NOMO-1 treated with dmso at 0.1 percent for 144 hours (cell line): ENCODE results near the gene SLC27A5.
"Not testable (repeated sequence)": the region's sequence is repeated elsewhere in the genome, so short reads cannot be mapped to it uniquely, and the experiment has no call there.

ENCODE experiments used
- DNase-seq: peaks from one replicate; lab custom pipeline; 2025; ENCODE audit not compliant: unreplicated experiment; lab: John Stamatoyannopoulos, UW

Gene SLC27A5

DNA sequence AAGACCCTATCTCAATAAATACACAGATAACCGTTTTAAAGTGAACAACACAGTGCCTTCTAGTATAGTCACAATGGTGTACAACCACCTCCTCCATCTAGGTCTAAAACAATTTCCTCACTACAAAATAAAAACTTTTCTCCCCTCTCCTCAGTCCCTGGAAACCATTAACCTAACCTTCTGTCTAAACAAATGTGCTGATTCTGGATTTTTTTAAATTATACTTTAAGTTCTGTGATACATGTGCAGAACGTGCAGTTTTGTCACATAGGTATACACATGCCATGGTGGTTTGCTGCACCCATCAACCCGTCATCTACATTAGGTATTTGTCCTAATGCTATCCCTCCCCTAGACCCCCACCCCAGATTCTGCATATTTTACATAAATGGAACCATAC lies 17.6 kb upstream of the SLC27A5 start:
- no peak for DNase-seq

DNA sequence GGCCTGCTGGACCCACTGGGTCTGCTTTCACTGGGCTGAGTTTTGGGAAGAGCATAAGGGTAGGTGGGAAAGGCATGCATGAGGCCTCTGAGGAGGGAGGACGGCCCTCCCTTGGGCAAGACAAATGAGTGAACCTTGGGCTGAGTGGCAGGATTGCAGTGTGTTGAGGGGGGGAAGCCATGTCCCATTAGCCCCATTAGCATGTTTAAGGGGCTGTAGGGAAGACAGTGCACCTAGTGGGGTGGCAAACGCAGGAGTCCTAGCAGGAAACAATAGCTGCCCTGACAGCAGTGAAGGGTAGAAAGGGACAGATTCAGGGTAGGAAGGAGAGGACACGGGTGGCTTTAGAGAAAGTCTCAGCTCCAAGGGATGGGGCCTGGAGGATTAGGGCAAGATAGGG lies 10.9 kb upstream of the SLC27A5 start:
- no peak for DNase-seq

DNA sequence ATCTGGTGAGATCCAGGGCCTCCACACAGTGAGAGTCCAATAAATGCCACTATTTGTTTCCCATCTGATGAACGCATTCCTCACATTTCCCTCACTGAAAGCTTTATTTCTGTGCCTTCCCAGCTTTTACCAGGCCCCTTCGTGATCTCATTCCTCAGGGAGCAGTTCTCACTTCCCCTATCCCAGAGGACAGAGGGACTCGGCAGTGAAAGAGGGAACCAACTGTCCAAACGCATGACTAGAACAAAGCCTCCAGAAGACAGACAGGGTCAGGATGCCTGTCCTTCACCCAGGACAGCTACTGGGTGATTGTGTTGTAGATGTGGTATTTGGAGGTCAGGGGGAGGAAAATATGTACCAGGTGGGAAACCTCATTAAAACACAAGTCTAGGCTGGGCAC lies 9.9 kb upstream of the SLC27A5 start:
- no peak for DNase-seq

DNA sequence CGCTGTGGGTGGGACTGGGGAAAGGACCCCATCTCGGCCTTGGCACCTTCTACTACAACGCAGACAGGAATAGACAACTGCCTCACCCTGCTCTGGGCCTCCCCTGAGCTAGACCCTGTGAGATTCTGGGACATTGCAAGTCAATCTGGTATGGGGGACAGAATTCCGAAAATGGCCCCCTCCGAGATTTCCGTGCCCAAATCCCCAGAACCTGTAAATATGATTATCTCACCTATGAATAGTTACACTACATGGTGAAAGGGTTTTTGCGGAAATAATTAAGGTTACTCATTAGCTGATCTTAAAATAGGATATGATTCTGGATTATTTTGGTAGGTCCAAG lies 8.4 kb upstream of the SLC27A5 start:
- no peak for DNase-seq

DNA sequence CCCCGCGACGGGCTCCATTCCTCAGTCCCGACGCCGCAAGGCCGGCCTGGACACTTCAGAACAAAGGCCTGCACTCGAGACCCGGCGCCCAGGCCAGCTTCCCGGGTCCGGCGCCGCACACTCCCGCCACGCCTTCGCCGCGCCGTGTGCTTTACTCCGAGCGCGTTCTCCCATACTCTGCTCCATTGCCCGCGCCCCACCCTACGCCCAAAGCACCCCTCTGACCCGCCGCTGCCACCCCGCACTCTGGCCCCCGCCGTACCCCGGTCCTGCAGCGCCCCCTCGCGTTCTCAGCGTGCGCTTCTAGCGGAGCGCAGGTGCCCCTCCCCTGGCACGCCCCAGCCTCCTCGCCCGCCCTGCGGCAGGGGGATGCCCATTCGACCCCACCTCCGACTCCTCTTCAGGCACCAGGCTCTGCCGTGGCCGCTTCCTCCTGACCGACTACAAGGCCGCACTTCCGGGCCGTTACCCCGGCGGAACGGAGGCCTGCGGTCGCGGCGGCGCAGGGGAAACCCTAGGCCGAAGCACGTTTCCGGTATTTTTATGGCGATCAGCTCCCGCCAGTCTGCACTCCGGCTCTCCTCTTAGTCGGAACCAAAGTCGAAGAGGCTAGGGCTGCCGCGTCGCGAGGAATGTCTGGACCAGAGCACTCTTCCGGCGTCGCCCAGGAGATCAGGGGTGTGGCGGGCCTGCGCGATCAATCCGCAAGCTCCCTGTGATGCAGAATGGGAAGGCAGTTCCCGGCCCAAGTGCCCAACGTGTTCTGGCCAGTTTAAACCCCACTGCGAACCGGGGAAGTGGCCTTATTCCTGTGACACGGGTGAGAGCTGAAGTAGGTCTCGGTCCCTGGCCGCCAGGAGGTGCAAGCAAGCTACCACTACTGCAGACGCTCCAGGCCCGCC lies 7.8 kb upstream of the SLC27A5 start, which contains the start of gene ZBTB45:
TSS of gene ZBTB45 (minus strand) at position 456 of the 902 bp plus-strand sequence. CDS start 2,137 bp downstream, outside the sequence.
- peak; percentile 98 for DNase-seq

DNA sequence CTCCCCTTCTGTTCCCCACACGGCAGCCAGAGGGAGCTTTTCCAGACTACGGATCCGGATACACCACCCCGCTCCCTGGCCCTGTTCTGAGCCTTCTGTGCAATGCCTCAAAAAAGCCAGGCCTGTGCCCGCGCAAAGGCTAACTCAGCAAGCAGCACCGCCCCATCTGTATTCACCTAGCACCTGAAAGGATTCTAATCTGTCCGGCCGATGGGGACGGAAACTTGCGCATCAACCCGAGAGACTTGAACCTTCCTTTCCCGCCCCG lies 7.2 kb upstream of the SLC27A5 start:
- DNase-seq: peak; percentile 72

DNA sequence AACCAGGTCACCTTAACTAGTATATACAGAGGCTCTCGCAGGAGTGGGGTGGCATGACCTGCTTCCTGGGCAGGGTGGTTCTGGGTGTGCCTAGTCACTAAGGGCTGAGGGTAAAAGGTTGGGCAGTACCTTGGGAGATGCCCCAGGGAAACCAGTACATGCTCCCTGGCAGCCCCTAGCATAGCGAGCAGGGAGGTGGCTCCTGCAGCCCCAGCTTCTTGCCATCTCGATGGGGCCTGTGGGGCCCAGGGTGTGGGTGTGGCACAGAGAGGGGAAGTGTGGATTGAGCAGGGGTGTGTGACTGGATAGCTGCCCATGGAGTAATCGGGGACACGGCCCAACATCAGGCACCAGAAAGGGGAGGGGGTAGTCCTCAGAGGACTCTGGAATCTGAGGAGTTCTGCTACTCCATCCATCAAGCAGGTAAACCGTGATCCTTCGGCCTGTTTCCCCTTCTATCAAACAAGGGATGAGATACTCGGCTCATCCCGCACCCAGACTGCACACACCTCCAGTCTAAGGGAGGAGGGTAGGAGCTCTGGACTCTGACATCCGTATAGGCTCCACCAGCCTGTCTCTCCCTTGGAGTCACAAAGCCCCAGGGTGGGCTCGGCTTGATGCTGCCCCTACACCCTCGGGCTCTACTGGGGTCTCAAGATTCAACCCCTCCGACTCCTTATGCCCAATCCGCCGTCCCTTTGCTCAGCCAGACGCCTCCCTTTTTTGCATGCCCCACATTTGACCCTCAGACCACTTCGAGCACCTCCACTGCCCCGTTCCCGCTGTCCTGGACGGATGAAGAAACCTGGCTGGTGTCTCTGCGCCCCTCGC lies 6.7 kb upstream of the SLC27A5 start:
- DNase-seq: peak; percentile 85

DNA sequence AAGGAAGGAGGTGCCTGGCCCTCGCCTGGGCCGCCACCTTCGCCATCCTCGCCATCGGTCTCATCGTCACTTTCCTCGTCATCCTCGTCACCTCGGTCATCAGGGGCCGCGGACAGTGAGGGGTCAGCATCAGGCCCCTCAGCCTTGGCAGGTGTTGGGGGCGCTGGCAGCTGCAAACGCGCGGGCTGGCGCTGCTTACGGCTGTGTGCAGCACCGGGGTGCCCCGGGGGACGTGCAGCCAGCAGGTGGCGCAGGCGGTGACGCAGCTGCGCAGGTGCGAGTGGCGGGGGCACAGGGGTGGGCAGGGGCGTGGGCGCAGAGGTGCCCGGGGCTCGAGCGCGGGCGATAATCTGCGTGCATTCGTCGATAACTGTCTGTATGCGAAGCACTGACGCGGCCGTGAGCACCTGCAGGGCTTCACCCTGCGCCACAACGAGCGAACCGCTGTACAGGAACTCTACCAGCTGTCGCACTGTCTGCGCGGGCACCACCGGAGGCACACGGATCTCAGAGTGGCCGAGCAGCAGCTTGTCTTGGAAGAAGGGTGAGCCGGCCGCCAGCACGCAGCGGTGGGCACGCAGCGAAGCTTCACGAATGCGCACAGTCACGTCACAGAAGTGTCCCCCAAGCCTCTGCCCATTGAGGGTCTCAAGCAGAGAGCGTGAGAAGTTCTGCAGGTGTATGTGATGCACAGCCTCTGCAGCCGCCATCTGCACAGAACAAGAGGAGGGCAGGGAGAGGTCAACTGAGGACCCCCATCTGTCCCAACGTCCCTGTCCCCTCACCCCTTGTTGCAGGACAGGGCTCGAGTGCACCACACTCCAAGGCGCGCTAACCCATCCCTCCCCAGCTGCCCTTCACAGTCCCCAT lies 5.4 kb upstream of the SLC27A5 start:
- DNase-seq: no peak

DNA sequence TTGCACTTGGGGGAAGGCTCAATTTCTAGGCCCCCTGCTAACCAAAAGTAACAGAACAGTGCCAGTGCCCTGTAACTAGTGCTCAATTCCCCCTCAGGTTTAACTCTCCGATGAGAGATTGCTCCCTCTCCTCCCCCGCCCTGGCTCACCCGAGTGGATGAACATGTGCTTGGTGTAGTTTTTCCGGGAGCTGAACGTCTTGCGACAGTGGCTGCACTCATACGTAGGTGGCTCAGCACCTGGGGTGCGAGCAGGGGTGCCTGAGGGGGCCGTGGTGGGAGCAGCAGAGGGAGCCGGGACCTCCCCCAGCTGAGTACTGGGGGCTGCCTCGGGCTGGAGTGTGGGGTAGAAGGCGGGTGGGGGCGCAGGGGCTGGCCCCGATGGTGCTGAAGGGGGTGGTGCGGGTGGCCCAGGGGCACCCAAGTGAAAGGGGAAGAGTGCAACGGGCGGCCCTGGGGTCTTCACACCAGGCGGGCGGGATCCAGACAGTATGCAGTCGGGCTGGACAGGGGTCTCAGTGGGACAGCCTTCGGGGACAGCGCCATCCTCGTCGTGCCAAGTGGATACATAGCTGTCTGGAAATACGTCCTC lies 4.5 kb upstream of the SLC27A5 start:
- DNase-seq: no peak

DNA sequence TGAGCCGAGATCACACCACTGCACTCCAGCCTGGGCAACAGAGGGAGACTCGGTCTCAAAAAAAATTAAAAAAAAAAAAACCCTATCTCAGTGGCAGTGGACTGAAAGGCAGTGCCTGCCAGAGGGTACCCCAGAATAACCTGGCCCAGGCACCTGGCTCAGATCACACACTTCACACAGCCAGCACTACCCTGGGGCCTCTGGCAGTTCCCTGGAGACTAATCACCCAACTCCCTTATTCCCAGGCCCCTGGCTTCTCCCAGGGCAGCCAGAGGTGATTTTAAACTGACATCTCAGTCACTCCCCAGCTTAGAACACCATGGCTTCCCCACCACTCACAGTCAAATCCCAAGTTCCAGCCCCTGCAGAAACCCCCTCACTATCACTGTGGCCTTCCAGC lies 3.5 kb upstream of the SLC27A5 start:
- DNase-seq: no peak

DNA sequence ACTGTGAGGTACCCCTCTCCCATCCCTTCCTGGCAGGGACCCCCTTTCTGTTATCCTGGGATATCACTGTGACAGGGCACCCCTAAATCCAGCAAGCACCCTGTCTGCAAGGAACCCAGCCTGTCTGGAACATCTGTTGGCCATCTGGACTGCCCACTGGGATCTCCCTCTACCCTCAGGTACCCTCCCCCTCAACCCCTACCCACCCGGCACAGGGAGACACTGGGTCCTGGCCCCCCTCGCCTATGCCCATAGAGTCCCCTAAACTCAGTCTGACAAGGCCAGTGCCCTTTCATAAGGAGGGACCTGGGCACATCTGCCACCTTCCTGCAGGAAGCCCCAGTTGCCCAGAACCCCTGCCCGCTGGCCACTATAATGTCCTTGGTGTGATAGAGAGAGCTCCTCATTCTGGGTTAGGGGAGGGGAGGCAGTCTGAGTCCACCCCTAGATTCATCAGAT lies 2.8 kb upstream of the SLC27A5 start:
- DNase-seq: no peak

DNA sequence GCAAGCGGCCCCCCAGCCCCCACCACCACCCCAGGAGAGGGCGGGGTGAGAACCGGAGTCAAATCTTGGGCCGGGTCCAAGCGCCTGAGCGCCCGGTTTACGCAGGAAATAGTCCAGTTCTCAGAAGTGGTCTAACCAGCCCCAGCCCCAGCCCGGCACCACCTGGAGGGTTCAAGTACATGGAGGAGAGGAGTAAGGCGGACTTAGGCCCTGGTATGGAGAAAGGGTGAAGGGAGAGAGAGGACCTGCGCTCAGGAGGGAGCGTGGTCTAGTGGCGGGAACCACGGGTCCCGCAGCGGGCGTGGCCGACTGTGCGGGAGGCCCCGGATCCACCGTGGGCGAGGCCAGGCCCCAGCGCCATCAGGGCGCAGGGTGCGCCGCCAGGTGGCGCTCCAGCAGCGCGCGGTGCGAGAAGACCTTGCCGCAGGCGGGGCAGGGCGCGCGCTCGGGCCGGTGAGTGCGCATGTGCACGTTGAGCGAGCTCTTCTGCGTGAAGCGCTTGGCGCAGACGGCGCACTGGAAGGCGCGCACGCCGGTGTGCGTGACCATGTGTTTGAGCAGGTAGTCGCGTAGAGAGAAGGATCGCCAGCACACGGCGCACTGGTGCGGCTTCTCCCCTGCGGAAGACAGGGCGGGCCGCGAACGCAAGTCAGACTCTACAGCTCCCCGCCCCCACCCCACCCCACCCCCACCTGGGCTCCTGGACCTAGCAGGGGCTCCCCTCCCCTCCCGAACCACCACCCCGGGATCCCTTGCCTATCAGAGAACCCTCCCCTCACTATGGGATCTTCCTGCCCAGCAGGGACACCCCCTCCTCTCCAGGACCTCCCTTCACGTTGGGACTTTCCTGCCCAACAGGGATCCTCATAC lies 2.1 kb upstream of the SLC27A5 start:
- DNase-seq: peak; percentile 81

DNA sequence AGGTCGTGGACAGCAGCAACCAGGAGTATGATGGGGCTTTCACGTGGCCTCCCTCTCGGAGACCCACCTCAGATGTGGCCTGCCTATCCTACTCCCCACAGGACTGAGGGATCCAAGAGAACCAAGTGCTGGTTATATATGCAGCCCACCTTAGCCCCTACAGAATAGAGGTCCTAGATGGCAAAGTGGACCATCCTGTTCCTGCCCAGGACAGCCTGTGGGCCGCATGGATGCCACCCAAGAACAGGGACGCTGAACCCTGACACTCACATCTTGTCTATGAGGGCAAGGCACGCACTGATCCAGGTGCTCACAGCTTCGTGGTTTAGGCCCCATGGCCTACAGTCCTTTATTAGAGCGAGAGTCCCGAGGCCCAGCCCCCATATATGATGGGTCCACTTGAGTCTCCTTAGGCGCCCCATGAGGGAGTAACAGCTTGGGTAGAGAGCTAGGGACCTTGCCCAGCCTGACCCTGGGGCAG lies 1.5 kb upstream of the SLC27A5 start:
- no peak for DNase-seq

DNA sequence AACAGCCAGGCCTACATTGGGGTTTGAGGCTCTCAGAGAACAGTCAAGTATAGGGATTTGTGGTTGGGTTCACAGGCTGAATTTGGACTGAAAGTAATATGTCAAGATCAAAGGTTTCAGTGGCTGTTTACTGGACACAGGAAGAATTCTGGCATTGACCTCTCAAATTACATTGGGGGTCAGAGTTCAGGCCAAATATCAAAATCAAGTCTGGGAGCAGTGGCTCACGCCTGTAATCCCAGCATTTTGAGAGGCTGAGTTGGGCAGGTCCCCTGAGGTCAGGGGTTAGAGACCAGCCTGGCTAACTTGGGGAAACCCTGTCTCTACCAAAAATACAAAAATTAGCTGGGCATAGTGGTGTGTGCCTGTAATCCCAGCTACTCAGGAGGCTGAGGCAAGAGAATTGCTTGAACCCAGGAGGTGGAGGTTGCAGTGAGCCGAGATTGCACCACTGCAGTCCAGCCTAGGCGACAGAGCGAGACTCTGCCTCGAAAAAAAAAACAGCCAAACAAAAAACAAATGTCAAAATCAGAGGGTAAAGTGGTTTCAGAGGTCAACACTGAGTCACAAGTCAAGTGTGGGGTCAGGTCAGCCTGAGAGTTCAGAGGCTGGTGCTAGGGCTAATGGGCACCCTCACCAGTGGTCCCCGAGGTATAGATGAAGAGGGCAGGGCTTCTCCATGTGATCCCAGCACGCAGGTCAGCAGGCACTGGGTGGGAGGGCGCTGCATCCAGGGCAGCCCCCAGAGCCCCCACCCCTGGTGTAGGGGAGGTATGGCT lies 1.5 kb downstream of the SLC27A5 start:
- no peak for DNase-seq

DNA sequence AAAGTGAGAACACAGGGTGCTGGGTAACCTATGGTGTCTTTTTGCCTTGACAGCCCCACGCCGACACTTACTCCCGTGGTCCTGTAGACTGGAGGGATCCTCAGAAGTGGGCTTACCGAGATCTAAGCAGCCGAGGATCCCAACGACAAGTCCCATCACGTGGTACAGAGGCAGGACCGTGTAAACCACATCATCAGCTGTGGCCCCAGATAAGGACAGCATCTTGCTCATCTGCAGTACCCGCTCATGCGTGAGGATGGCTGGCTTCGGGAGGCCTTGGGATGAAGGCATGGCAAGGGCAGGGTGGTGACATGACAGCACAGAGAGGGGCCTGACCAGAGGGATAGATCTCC lies 2.1 kb downstream of the SLC27A5 start:
- DNase-seq: no peak

DNA sequence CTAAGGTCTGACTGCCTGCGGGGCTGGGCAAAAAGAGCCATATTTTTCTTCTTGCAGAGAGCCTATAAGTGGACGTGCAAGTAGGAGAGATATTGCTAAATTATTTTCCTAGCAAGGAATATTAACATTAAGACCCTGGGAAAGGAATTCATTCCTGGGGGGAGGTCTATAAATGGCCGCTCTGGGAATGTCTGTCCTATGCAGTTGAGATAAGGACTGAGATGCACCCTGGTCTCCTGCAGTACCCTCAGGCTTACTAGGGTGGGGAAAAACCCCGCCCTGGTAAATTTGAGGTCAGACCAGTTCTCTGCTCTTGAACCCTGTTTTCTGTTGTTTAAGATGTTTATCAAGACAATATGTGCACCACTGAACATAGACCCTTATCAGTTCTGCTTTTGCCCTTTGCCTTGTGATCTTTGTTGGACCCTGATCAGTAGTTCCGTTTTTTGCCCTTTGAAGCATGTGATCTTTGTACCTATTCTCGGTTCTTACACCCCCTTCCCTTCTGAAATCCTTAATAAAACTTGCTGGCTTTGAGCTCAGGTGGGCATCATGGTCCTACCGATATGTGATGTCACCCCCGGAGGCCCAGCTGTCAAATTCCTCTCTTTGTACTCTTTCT lies 4.1 kb downstream of the SLC27A5 start:
- DNase-seq: not testable (repeated sequence)

DNA sequence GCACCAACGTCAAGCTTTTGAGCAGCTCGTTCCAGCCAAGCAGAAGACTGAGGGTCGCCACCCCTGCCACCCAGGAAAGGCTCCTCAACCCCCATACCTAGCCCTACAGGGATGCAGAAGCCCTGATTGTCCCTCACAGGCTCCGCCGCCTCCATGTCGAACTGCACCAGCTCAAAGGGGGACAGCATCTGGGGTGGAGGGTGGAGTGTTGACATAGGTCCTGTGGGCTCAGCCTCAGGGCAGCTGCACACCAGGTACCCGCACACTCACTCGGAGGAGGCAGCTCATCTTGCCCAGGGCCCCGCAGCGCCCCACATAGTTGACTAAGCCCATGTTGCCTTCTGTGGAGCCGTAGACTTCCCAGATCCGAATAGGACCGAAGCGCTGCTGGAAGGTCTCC lies 11.6 kb downstream of the SLC27A5 start:
- no peak for DNase-seq

DNA sequence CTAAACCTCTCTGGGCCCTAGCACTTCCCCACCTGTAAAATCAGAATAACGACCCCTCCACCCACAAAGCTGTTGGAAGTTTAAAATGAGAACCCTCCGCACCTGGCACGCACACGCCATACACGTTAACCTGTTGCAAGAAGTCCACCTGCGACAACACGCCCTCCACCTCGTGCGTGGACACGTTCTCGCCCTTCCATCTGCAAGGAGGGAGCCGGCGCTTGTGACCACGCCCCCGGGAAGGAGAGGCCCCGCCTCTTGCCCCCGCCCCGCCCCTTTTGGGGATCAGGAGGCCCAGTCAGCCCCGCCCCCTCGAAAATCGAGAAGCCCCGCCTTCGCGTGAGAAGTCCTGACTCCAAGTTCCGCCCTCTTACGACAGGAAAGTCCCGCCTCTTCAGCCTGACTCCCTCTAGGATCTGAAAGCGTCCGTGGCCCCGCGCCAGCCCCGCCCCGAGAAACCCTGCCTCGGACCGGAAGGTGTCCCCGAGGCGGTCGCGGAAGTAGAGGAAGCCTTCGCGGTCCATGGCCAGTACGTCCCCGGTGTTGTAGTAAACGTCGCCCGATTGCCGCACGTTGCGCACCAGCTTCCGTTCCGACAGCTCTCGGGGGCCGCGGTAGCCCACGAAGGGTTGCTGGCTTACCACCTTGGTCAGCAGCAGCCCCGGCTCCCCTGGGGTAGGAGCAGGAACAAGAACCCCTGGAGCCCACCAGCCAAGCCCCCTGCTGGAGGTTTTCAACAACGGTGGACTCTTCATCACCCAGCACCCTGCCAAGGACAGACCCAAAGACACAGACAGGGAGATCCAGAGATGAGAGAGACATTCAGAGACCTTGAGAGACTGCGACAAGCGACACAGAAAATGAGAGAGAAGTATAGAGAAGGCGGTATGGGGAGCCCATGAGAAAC lies 12.5 kb downstream of the SLC27A5 start:
- DNase-seq: peak; percentile 96
